ENCODE measurements around the gene SLC29A1.
"Not testable (repeated sequence)": the region's sequence is repeated elsewhere in the genome, so short reads cannot be mapped to it uniquely, and the experiment has no call there.

SLC29A1 gene

GRCh38 chr6:44196351-44196750, 27.0 kb upstream of the SLC29A1 start:
- not testable (repeated sequence) for DNase-seq

GRCh38 chr6:44198684-44199083, 24.7 kb upstream of the SLC29A1 start:
- no peak for DNase-seq

GRCh38 chr6:44199883-44200282, 23.5 kb upstream of the SLC29A1 start:
- no peak for DNase-seq

GRCh38 chr6:44201200-44201599, 22.2 kb upstream of the SLC29A1 start:
- DNase-seq: no peak

GRCh38 chr6:44201638-44202303, 21.6 kb upstream of the SLC29A1 start:
- no peak for DNase-seq

GRCh38 chr6:44202332-44202971, 20.9 kb upstream of the SLC29A1 start:
- DNase-seq: no peak

- DNase-seq: no peak
These were observed 20.2 kb upstream of the SLC29A1 start for GRCh38 chr6:44202972-44203750.

GRCh38 chr6:44203955-44204354, 19.4 kb upstream of the SLC29A1 start:
- no peak for DNase-seq

- no peak for DNase-seq
These were observed 15.4 kb upstream of the SLC29A1 start for GRCh38 chr6:44207966-44208365.

GRCh38 chr6:44211284-44211683, 12.1 kb upstream of the SLC29A1 start:
- DNase-seq: no peak

GRCh38 chr6:44214307-44214706, 9.1 kb upstream of the SLC29A1 start:
- DNase-seq: no peak

- peak; percentile 59 for DNase-seq
These were observed 6.6 kb upstream of the SLC29A1 start, which contains the start of gene MYMX for GRCh38 chr6:44216677-44217331. TSS of gene MYMX (plus strand) at chr6:44216926. CDS start at chr6:44217472, 546 bp downstream.

- DNase-seq: peak; percentile 44
These were observed 5.9 kb upstream of the SLC29A1 start for GRCh38 chr6:44217332-44218143.

GRCh38 chr6:44219053-44219814, 4.2 kb upstream of the SLC29A1 start:
- peak; percentile 86 for DNase-seq

GRCh38 chr6:44219815-44220784, 3.3 kb upstream of the SLC29A1 start:
- DNase-seq: no peak

GRCh38 chr6:44220913-44221290, 2.5 kb upstream of the SLC29A1 start:
- no peak for DNase-seq

- DNase-seq: peak; percentile 72
These were observed 2.0 kb upstream of the SLC29A1 start for GRCh38 chr6:44221291-44221960.

- no peak for DNase-seq
These were observed 1.4 kb upstream of the SLC29A1 start for GRCh38 chr6:44221961-44222335.

- DNase-seq: peak; percentile 41
These were observed 693 bp upstream of the SLC29A1 start for GRCh38 chr6:44222486-44223318.
